Measurements from ENCODE around the gene GATA6. TPM values are rescaled to one million over a fixed set of nuclear protein-coding genes. Genes with fewer than 3 reads are reported as not detected.

Gene GATA6
- total RNA-seq (2014; rRNA removed; shearing (Covaris generic); ENCODE audit: low replicate concordance), result 34.0 and 42.3 TPM in 2 replicates

GRCh38 chr18:22169011-22169888 lies at the start of gene GATA6:
GATA6 (plus strand) TSS chr18:22169589; CDS start chr18:22171145, 1,556 bp downstream.
- Histone ChIP-seq H3K4me3 (peak within 1 kb of the TSS; percentile 83), H3K36me3 (peaks cover 23% of the 10 kb centered on the region), H3K9me3 (no peaks in the 10 kb centered on the region), H3K27me3 (0 out of 2 replicates have a peak, but pooled peaks cover 7% of the 10 kb centered on the region)
- peak; percentile 91 for DNase-seq

- no peaks in the 10 kb centered on the region for H3K36me3 ChIP-seq
- no peak for DNase-seq
- no peaks in the 10 kb centered on the region for H3K9me3 ChIP-seq
- H3K4me3 ChIP-seq, result no peak overlapping the region
- H3K27me3 ChIP-seq, result peaks cover 2% of the 10 kb centered on the region; the same call in 1 of the 2 replicates
Measured at GRCh38 chr18:22124970-22125369, 44.4 kb upstream of the GATA6 start.

GRCh38 chr18:22128954-22129353 lies 40.4 kb upstream of the GATA6 start:
- Histone ChIP-seq H3K9me3 (no peaks in the 10 kb centered on the region), H3K27me3 (peaks cover 2% of the 10 kb centered on the region; the same call in 1 of the 2 replicates), H3K36me3 (no peaks in the 10 kb centered on the region), H3K4me3 (no peak overlapping the region)
- DNase-seq, result no peak

- no peaks in the 10 kb centered on the region for H3K9me3 ChIP-seq
- H3K27me3 ChIP-seq, result peaks cover 2% of the 10 kb centered on the region; the same call in 1 of the 2 replicates
- no peak overlapping the region for H3K4me3 ChIP-seq
- DNase-seq, result no peak
- H3K36me3 ChIP-seq, result no peaks in the 10 kb centered on the region
Measured at GRCh38 chr18:22129778-22130177, 39.6 kb upstream of the GATA6 start.

GRCh38 chr18:22132258-22132657 lies 37.1 kb upstream of the GATA6 start:
- H3K27me3 ChIP-seq, result no peaks in the 10 kb centered on the region
- H3K36me3 ChIP-seq, result no peaks in the 10 kb centered on the region
- no peak overlapping the region for H3K4me3 ChIP-seq
- no peak for DNase-seq
- H3K9me3 ChIP-seq, result no peaks in the 10 kb centered on the region

GRCh38 chr18:22132763-22133162 lies 36.6 kb upstream of the GATA6 start:
- no peaks in the 10 kb centered on the region for H3K36me3 ChIP-seq
- H3K9me3 ChIP-seq, result no peaks in the 10 kb centered on the region
- no peak for DNase-seq
- H3K27me3 ChIP-seq, result no peaks in the 10 kb centered on the region
- H3K4me3 ChIP-seq, result no peak overlapping the region

- no peak for DNase-seq
- Histone ChIP-seq H3K4me3 (no peak overlapping the region), H3K27me3 (no peaks in the 10 kb centered on the region), H3K9me3 (no peaks in the 10 kb centered on the region), H3K36me3 (no peaks in the 10 kb centered on the region)
Measured at GRCh38 chr18:22136395-22136794, 33.0 kb upstream of the GATA6 start.

- H3K27me3 ChIP-seq, result no peaks in the 10 kb centered on the region
- no peaks in the 10 kb centered on the region for H3K36me3 ChIP-seq
- H3K4me3 ChIP-seq, result no peak overlapping the region
- no peaks in the 10 kb centered on the region for H3K9me3 ChIP-seq
- no peak for DNase-seq
Measured at GRCh38 chr18:22141211-22141610, 28.2 kb upstream of the GATA6 start.

GRCh38 chr18:22143347-22144340 lies 25.7 kb upstream of the GATA6 start:
- no peak for DNase-seq
- Histone ChIP-seq H3K4me3 (no peak overlapping the region), H3K9me3 (no peaks in the 10 kb centered on the region), H3K36me3 (no peaks in the 10 kb centered on the region), H3K27me3 (no peaks in the 10 kb centered on the region)

- Histone ChIP-seq H3K4me3 (no peak overlapping the region), H3K36me3 (no peaks in the 10 kb centered on the region), H3K27me3 (no peaks in the 10 kb centered on the region), H3K9me3 (no peaks in the 10 kb centered on the region)
- DNase-seq, result no peak
Measured at GRCh38 chr18:22145160-22145559, 24.2 kb upstream of the GATA6 start.

GRCh38 chr18:22149710-22150109 lies 19.7 kb upstream of the GATA6 start:
- Histone ChIP-seq H3K4me3 (no peak overlapping the region), H3K36me3 (no peaks in the 10 kb centered on the region), H3K9me3 (no peaks in the 10 kb centered on the region), H3K27me3 (no peaks in the 10 kb centered on the region)
- no peak for DNase-seq

GRCh38 chr18:22152093-22152492 lies 17.3 kb upstream of the GATA6 start:
- Histone ChIP-seq H3K4me3 (no peak overlapping the region), H3K9me3 (no peaks in the 10 kb centered on the region), H3K36me3 (no peaks in the 10 kb centered on the region), H3K27me3 (no peaks in the 10 kb centered on the region)
- DNase-seq, result no peak

- DNase-seq, result no peak
- H3K27me3 ChIP-seq, result no peaks in the 10 kb centered on the region
- no peaks in the 10 kb centered on the region for H3K9me3 ChIP-seq
- no peak overlapping the region for H3K4me3 ChIP-seq
- no peaks in the 10 kb centered on the region for H3K36me3 ChIP-seq
Measured at GRCh38 chr18:22153428-22153827, 16.0 kb upstream of the GATA6 start.

GRCh38 chr18:22155584-22155983 lies 13.8 kb upstream of the GATA6 start:
- DNase-seq, result no peak
- H3K4me3 ChIP-seq, result no peak overlapping the region
- no peaks in the 10 kb centered on the region for H3K9me3 ChIP-seq
- H3K36me3 ChIP-seq, result no peaks in the 10 kb centered on the region
- H3K27me3 ChIP-seq, result no peaks in the 10 kb centered on the region

- Histone ChIP-seq H3K27me3 (no peaks in the 10 kb centered on the region), H3K4me3 (no peak overlapping the region), H3K9me3 (no peaks in the 10 kb centered on the region), H3K36me3 (no peaks in the 10 kb centered on the region)
- no peak for DNase-seq
Measured at GRCh38 chr18:22159014-22159413, 10.4 kb upstream of the GATA6 start.

GRCh38 chr18:22161090-22161489 lies 8.3 kb upstream of the GATA6 start:
- Histone ChIP-seq H3K27me3 (no peaks in the 10 kb centered on the region), H3K9me3 (no peaks in the 10 kb centered on the region), H3K4me3 (no peak overlapping the region), H3K36me3 (no peaks in the 10 kb centered on the region)
- DNase-seq, result no peak
